ENCODE data around the gene PDZRN3. TPM values are rescaled to one million over a fixed set of nuclear protein-coding genes. Genes with fewer than 3 reads are reported as not detected.

Gene PDZRN3
- total and polyA plus RNA-seq, 12 donors: 17.7 to 143 (median 74.6) TPM

DNA sequence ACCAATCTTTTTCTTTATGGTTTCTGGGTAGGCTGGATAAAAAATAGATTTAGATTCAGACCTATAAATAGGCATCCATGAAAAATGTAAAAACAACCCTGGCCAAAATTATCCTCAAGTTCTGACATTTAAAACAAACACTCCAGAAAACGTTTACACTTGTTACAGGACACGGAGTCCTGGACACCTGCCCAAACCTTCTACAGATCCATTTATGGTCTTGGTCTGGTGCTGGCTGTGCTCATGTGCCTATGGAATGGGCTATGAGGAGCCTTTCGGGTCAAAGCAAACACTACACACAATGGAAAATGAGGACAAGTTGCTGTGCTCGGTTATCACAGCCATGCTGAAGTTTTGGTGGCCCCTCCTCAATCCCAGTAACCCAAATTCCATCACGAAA, 108.1 kb downstream of the PDZRN3 start:
- no peaks in the 10 kb centered on the region for H3K27me3 ChIP-seq
- ATAC-seq (peak in 4 of 8 donors; percentile 33 to 81 (median 56)), DNase-seq (peak in 1 of 2 donors; percentile 23)
- no peaks in the 10 kb centered on the region for H3K36me3 ChIP-seq
- no peak for TF ChIP-seq CTCF (IDR thresholded peaks at IDR 0.05)
- 27 to 37% methylated on average over 5 of the region's 5 CpGs for WGBS, 2 donors
- H3K27ac ChIP-seq: peak overlapping the region in 8 of 10 donors; percentile 12 to 82 (median 55)
- H3K4me1 ChIP-seq: peaks cover 7 to 74% (median 23%) of the 10 kb centered on the region in 9 donors
- H3K9me3 ChIP-seq: no peaks in the 10 kb centered on the region
- intact Hi-C loops (cut with DNase I): loop anchor here in 4 of 10 donors (5.0 to 10.0 kb wide), 3 partner anchors 88 to 108 kb away; partner anchors contain the start of gene PDZRN3 (in 1 of the 4)
- H3K4me3 ChIP-seq: no peak overlapping the region

DNA sequence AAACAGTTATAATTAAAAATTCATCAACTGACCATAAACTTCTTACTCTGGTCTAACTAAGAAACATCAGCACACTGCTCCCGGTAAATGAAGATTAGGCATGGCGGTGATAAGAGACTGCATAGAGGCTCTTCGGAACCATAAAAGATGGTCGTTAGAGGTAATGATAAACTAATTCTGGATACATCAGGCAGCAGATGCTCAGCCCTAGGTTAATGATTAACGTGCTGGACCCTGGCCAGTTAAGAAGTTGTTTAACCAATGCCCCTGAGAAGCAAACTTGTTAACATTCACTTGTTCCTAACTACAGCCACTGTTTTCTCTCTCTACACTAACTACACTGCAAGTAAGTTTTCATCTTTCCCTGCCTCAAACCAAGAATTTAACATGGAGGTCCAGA, 111.5 kb downstream of the PDZRN3 start:
- no peaks in the 10 kb centered on the region for H3K27me3 ChIP-seq

GRCh38 chr3:73511571-73512525, 112.9 kb downstream of the PDZRN3 start:
- Histone ChIP-seq H3K9me3 (no peaks in the 10 kb centered on the region), H3K27me3 (no peaks in the 10 kb centered on the region), H3K36me3 (no peaks in the 10 kb centered on the region), H3K4me1 (peaks cover 0 to 81% (median 36%) of the 10 kb centered on the region in 9 donors), H3K4me3 (no peak overlapping the region), H3K27ac (peak overlapping the region in 4 of 10 donors; percentile 10 to 60 (median 24))
- 51 to 52% methylated on average over 21 of the region's 21 CpGs for WGBS, 2 donors
- no peak for TF ChIP-seq CTCF (IDR thresholded peaks at IDR 0.05)
- DNase-seq (no peak), ATAC-seq (no peak)
- intact Hi-C loops (cut with DNase I): loop anchor here in 6 of 10 donors (5.0 to 10.0 kb wide), 3 partner anchors 93 to 113 kb away; partner anchors contain the start of gene PDZRN3 (in 4 of the 6)

More for the DNA sequence above, 111.5 kb downstream of the PDZRN3 start:
- Histone ChIP-seq H3K9me3 (no peaks in the 10 kb centered on the region), H3K4me3 (no peak overlapping the region), H3K27ac (peak overlapping the region in 1 of 10 donors; percentile 60), H3K4me1 (peaks cover 0 to 90% (median 36%) of the 10 kb centered on the region in 9 donors), H3K36me3 (no peaks in the 10 kb centered on the region)
- no peak for DNase-seq
- intact Hi-C loops (cut with DNase I): loop anchor here in 6 of 10 donors (5.0 to 10.0 kb wide), 3 partner anchors 92 to 112 kb away; partner anchors contain the start of gene PDZRN3 (in 4 of the 6)
- TF ChIP-seq CTCF (IDR thresholded peaks at IDR 0.05): no peak
- WGBS, 2 donors: 42 to 51% methylated on average over 5 of the region's 5 CpGs
- ATAC-seq: no peak

- 81 to 85% methylated on average over 3 of the region's 3 CpGs for WGBS, 2 donors
- Histone ChIP-seq H3K4me3 (no peak overlapping the region), H3K27me3 (no peaks in the 10 kb centered on the region), H3K27ac (peak overlapping the region in 2 of 10 donors; percentile 21 to 73), H3K9me3 (no peaks in the 10 kb centered on the region), H3K36me3 (no peaks in the 10 kb centered on the region), H3K4me1 (peaks cover 0 to 73% (median 34%) of the 10 kb centered on the region in 9 donors)
- ATAC-seq: no peak
- no peak for DNase-seq
- intact Hi-C loops (cut with DNase I): loop anchor here in 6 of 10 donors (5.0 to 10.0 kb wide), 3 partner anchors 94 to 114 kb away; partner anchors contain the start of gene PDZRN3 (in 4 of the 6)
- TF ChIP-seq CTCF (IDR thresholded peaks at IDR 0.05): no peak
Measured at GRCh38 chr3:73510784-73511183, 114.0 kb downstream of the PDZRN3 start.
